ENCODE results near the gene GSC.
"Not testable (repeated sequence)": the region's sequence is repeated elsewhere in the genome, so short reads cannot be mapped to it uniquely, and the experiment has no call there.

The GSC gene

DNA sequence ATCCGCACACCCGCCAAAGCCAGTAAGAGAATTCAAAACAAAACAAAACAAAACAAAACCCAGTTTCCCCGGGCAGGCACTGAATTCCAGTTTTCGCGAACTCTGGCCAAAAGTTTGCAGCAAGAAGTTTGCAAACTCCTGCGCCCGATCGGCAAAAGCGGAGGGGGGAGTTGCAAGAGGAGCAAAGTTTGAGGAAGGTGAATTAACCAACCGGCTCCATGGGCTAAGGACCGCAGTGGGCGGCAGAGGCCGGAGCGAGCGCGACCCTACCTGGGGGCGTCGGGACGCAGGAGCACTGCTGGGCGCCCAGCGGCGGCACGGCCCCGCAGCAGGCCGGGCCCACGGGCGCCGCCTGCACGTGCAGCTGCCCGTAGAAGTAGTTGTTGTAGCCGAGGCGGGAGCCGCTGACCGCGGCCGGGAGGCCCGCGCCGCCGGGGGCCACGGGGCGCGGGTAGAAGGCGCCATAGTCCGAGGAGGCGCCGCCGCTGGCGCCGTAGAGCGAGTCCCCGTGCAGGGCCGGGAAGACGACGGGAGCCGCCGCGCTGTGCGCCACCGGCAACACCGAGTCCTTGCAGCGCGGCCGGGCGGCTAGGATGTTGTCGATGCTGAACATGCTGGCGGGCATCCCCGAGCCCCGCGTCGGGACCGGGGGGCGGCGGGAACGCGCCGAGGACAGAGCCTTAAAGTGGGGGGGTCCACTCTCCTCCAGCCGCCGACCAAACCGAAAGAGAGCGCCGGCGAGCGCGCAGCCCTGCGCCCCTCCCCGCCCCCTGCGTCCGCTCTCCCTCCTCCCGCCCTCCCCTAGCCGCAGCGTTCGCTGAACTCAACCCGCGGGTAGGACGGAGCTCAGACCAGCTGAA, at the start of gene GSC:
Gene GSC (minus strand): TSS at position 723 of the 860 bp plus-strand sequence. CDS start 98 bp downstream, at position 625.
- DNase-seq: peak; percentile 33

GRCh38 chr14:94819531-94819930, 49.6 kb upstream of the GSC start:
- DNase-seq: no peak

DNA sequence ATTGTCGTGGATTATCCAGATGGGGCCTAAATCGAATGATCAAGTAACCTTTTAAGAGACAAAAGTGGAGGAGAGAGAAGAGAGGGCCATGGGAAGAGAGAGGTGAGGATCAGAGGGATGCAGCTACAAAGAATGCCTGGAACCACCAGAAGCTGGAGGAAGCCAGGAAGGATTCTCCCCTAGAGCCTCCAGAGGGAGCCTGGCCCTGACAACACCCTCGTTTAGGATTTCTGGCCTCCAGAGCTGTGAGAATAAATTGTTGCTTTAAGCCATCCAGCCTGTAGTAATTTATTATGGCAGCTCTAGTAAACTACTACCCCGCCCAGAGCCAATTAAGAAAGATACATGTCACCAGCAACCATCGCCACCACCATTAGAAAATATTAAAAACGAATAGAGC, 46.2 kb upstream of the GSC start:
- no peak for DNase-seq

DNA sequence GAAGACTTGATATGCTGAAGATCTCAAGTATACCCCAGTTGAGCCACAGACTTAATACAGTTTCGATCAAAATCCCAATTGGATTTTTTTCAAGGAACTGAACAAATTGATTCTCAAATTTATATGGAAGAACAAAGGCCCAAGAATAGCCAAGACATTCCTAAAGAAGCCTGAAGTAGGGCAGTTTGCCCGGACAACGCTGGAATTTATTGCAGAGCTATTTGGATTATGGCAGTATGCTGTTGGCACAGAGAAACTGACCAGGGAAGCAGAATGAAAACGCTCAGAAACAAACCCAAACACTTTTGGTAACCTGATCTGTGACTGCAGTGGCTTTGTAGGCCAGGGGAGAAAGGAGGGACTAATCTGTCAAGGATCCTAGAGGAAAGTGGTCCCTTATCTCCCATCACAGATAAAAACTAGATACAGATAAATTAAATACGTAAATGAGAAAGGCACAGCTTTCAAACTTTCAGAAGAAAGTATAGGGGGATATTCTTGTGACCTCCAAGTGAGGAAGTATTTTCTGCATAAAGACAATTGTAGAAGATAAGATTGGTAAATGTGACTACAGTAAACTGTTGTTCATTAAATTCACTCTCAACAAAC, 35.9 kb upstream of the GSC start:
- no peak for DNase-seq

GRCh38 chr14:94801225-94801624, 31.3 kb upstream of the GSC start:
- DNase-seq: no peak

DNA sequence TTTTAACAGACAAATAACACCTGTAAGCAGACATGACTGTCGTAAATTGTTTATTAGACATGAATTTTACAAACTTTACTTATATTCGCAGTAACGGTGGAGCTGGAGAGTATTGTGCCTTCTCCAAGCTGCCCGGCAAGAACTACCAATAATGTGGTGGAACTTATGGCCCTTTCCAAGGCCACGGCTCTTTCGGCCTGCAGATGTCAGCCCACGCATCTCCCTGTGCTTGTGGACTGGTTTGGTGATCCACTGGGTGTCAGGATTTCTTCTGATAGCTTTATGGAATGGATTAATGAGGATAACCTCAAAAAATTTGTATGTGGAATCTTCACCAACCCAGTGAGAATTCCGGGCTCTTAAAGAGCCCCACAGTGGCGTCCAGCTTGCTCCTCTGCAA, 30.9 kb upstream of the GSC start:
- not testable (repeated sequence) for DNase-seq

GRCh38 chr14:94797887-94798286, 28.0 kb upstream of the GSC start:
- no peak for DNase-seq

DNA sequence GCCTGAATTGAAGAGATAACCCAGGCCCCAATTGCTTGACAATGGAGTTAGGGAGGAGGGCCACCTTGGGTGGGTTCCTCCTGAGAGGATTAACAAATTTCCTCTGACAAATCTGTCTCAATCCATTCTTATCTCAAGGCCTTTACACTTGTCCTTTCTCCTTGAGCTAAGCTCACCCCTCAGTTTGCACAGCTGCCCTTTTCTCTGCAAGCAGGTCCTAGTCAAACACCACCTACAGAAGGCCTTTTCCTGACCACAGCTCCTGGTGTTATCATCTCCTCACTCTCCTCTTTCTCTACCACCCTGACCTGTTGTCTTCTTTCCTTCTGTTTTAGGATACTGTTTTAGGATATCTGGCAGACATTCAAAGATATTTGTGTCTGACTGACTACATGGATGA, 26.4 kb upstream of the GSC start:
- no peak for DNase-seq

GRCh38 chr14:94795372-94795771, 25.5 kb upstream of the GSC start:
- DNase-seq: no peak

DNA sequence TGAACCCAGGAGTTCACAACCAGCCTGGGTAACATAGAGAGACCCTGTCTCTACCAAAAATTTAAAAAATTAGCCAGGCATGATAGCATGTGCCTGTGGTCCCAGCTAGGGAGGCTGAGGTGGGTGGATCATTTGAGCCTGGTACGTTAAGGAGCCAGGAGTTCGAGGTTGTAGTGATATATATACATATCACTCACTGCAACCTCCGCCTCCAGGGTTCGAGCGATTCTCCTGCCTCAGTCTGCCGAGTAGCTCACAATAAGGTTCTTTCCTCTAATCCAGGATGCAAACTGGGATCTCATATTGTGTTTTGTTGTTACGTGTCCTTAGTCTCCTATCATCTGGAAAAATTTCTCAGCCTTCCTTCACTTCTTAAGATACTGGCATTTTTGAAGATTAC, 24.0 kb upstream of the GSC start:
- no peak for DNase-seq

- no peak for DNase-seq
Measured at GRCh38 chr14:94787655-94788054, 17.7 kb upstream of the GSC start.

- no peak for DNase-seq
Measured at GRCh38 chr14:94787092-94787491, 17.2 kb upstream of the GSC start.

DNA sequence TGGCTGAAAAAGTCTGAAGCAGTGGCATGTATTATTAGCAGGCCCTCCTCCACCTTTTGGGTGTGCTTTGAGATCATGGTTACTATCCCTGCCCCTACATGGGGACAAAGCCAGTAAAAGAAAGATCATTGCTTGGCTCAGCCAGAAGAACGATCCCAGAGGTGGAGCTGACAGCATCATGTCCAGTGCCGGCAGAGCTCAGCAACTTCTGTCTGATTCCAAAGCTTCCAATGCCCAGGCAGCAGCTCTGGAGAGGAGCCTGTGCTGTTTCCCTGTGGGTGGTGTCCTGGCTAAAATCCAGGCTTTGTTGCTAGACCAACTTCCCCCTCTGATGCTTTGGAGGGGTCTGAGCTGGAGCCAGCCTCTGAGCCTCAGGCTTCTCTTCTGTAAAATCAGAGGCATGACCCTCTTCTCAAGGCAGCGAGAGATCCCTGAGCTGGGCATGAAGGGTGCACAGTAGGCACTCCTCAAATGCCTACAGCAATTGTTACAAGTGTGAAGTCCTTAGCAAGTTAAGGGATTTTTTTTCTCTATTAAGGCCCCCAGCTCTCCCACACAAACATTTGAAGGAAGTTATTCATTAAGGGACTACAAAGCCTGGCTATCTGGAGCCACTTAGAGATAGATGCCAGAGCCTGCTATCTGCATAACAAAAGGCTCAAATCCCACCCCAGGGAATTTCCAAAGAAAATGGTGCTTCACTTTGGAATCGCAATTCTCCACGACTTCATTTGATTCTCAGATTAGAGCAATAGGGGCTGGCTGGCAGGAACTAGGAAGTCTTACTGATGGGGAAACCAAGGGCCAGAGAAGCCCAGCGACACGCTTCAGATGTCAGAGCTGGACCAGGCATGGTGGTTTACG, 10.9 kb upstream of the GSC start:
- no peak for DNase-seq

GRCh38 chr14:94779713-94780112, 9.8 kb upstream of the GSC start:
- DNase-seq: no peak

- DNase-seq: peak; percentile 14
Measured at GRCh38 chr14:94775871-94776210, 5.9 kb upstream of the GSC start.

- DNase-seq: no peak
Measured at GRCh38 chr14:94775091-94775870, 5.4 kb upstream of the GSC start.

DNA sequence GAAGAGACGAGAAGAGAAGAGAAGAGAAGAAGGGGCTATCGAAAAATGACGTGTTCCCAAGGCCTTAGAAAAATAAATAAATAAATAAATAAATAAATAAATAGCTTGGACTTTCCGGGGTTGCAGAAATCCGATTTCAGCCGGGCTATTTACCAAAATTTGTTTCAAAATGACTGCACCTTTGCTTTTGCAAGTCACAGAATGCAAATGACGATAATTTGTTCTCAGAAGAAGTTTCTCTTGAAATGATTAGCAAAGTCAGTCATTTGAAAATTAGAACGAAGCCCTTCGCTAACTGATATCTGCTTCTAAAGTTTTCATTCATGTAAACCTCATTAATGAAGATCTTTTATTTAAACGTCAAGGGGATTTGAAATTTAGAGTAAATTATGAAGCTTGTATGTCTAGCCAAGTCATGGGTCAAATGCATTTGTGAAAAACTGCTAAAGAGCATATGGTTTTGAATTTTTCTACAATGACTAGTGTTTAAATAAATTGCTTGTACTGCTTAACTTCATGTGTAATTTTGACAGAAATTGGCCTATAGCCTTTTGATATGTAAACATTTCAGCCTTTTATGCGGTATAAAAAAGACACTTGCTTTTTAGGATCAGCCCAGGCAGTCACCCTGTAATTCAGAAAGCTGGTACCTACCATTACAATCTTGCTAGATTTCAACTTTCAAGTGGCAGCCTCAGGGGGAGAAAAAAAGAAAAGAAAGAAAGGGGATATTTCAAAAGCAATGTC, 4.6 kb upstream of the GSC start:
- no peak for DNase-seq

DNA sequence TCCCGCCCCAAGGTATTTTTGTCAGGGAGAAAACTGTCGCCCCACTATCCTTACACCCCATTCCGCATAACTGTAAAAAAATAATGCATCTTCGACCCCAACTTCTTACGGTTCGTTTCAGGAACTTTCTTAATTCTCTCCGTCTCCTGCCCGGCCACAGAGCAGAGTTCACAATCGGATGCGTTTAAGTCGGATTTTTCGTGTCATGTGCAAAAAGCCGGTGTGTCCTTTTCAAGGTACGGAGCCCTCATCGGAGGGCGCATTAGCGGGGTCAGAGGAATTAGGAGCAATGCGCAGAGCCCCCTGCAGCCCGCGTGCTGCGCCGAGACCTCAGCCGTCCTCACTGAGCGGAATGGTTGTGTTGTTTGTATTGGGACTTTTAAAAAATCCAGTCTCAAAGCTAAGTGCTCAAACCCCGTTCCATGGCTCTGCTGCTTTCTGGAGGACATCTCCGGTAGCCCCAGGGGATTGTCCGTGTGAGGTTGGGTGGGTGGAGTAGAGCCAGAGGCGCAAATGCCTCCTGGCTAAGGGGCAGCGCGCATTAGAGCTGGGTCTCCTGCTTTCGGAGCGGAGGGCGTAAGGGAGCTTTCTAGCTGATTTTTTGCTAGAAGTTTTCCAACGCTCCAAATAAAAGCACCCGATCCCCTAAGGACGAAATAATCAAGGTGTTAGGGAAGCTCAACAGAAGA, 3.9 kb upstream of the GSC start:
- DNase-seq: no peak

DNA sequence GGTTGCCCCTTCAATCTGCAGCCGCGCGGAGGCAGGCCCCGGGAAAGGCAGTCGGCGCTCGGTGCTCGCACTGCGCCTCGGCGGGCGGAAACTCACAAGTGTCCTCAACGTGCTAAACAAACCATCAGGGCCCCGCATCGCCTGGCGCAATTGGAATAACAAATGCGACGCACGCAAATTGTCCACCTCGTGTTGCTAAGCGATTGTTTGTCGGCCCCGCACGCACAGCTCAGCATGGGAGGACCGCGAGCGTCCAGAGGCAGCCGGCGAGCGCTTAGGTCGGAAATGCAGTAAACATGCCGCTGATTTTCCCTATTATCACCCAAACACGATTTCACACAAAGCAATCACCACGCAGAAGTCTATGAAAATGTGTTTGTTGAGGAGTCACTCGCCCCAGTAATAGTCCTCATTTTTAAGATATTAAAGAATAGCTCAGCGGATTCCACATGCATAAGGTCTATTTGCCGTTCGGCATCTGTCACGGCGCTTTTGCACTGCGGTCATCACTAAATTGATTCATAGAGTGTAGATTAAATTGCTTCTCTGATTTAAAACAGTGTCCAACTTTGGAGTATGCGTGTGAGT, 3.2 kb upstream of the GSC start:
- no peak for DNase-seq

DNA sequence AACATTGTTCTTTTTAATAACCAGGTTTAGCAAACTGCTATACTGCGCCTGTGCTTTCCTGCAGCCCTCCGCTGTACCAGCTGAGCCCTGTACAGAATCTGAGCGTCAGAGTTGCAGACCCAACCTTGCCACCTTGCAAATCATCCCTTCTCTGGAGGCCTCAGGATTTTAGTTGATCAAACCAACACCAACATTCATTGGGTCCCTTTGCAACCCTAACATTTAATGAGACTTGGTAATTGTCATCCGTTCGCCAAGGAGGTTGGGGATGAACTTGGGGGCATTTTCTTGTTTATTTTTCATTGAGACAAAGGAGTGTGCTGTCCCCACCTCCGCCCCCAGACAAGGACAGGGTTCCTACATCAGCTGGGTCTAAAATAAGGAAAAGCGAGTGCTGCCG, 2.6 kb upstream of the GSC start:
- DNase-seq: no peak

DNA sequence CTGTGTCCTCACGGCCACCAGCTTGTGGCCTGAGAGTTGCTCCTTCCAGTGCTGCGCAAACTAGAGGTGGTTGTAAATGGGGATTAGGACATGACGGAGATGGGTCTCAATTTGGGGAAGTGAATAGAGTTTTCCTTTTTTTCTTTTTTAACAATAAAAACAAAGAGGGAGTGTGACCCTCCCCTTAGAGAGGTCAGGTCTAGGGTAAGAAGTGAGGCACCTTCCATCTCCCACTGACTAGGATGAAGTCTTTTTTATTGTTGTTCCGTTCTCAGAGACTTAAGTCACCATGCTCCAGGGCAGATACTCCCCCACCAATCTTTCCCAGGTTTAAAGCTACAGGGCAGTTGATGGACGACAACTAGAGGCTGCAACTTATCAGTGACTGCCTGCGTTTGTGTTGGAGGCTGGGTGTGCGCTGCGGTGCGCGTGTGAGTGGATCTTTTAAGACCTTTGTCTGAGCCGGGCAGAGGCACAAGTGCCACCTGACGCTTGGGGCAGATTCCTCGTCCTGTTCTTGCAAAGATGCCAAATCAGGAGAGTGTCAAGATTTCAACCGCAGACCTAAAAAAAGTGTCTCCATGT, 2.1 kb upstream of the GSC start:
- no peak for DNase-seq
